ENCODE measurements around the gene PQBP1. TPM values are rescaled to one million over a fixed set of nuclear protein-coding genes. Genes with fewer than 3 reads are reported as not detected.

PQBP1 gene
- total RNA-seq, 1 donor from 2014 or later = 120 TPM

DNA sequence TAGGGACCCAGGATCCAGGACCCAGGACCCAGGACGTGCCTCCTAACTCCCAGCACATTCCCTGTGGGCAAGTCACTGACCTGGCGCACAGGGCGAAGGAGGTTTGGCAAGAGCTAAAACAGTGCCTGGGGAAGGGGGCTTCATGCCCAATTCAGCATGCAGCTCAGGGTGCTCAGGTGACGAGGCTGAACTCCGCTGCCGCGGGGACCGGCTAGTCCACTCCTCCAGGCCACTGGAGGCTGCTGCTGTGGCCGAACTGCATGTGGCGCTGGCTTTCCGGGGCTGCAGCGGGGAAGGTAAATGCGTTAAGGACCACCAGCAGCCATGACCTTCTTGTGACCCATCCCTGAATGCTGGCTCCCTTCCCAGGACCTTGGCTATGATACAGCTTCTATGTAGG is 26.0 kb downstream of the PQBP1 start:
- TF ChIP-seq, protein P1, sequence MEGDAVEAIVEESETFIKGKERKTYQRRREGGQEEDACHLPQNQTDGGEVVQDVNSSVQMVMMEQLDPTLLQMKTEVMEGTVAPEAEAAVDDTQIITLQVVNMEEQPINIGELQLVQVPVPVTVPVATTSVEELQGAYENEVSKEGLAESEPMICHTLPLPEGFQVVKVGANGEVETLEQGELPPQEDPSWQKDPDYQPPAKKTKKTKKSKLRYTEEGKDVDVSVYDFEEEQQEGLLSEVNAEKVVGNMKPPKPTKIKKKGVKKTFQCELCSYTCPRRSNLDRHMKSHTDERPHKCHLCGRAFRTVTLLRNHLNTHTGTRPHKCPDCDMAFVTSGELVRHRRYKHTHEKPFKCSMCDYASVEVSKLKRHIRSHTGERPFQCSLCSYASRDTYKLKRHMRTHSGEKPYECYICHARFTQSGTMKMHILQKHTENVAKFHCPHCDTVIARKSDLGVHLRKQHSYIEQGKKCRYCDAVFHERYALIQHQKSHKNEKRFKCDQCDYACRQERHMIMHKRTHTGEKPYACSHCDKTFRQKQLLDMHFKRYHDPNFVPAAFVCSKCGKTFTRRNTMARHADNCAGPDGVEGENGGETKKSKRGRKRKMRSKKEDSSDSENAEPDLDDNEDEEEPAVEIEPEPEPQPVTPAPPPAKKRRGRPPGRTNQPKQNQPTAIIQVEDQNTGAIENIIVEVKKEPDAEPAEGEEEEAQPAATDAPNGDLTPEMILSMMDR (IDR thresholded peaks at IDR 0.05; ENCODE audit: partially characterized antibody, unreplicated experiment) = no peak
- peaks cover 4% of the 10 kb centered on the region for H3K36me3 Mint-ChIP-seq (ENCODE audit: unreplicated experiment)
- H3K9me3 Mint-ChIP-seq (ENCODE audit: unreplicated experiment) = peaks cover 12% of the 10 kb centered on the region
- DNase-seq = no peak
- no peak overlapping the region for H3K27ac Mint-ChIP-seq (ENCODE audit: unreplicated experiment)
- peaks cover 3% of the 10 kb centered on the region for H3K27me3 Mint-ChIP-seq (ENCODE audit: unreplicated experiment)
- H3K4me1 Mint-ChIP-seq (ENCODE audit: low read depth, unreplicated experiment) = peaks cover 26% of the 10 kb centered on the region
- H3K4me3 Mint-ChIP-seq (ENCODE audit: unreplicated experiment) = no peak overlapping the region

DNA sequence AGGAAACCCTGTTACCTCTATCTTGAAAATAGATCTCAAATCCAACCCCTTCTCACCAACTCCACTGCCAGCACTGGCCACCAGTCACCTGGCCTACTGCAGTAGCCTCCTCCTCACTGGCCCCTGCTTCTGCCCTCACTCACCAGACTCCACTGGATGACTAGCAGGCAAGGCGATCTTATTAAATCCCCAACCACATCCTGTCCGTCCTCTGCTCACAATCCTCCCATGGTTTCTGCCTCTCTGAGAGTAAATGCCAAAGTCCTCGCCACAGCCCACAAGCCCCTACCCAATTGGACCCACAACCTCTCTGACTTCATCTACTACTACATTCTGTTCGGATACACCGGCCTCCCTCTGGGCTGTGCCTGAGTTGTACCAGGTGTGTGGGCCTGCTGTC is 26.5 kb downstream of the PQBP1 start:
- no peak for DNase-seq
- Mint-ChIP-seq H3K36me3 (ENCODE audit: unreplicated experiment) (peaks cover 4% of the 10 kb centered on the region), H3K9me3 (ENCODE audit: unreplicated experiment) (peaks cover 12% of the 10 kb centered on the region), H3K27ac (ENCODE audit: unreplicated experiment) (no peak overlapping the region), H3K4me1 (ENCODE audit: low read depth, unreplicated experiment) (peaks cover 26% of the 10 kb centered on the region), H3K27me3 (ENCODE audit: unreplicated experiment) (peaks cover 2% of the 10 kb centered on the region), H3K4me3 (ENCODE audit: unreplicated experiment) (no peak overlapping the region)
- TF ChIP-seq, protein P1 (IDR thresholded peaks at IDR 0.05; ENCODE audit: partially characterized antibody, unreplicated experiment) = no peak

DNA sequence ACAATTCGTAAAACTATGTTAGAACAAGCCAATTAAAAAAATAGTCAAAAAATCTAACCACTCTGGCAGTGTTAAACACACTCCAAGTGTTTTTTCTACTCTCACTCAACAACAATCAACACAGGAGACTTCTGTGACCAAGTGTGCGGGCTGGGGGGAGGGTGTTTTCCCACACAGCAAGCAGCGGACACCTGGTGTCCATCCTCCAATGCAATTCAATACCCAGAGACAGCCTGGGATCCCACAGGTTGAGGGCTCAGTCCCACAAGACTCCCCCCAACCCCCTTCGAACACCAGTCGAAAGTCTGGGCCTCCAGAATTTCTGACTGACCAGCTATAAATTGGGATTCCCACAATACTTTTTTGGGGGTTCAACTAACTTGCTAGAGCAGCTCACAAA is 29.4 kb downstream of the PQBP1 start:
- Mint-ChIP-seq H3K4me1 (ENCODE audit: low read depth, unreplicated experiment) (peaks cover 12% of the 10 kb centered on the region), H3K36me3 (ENCODE audit: unreplicated experiment) (peaks cover 4% of the 10 kb centered on the region), H3K9me3 (ENCODE audit: unreplicated experiment) (peaks cover 8% of the 10 kb centered on the region), H3K4me3 (ENCODE audit: unreplicated experiment) (peak overlapping the region; percentile 76), H3K27me3 (ENCODE audit: unreplicated experiment) (peaks cover 3% of the 10 kb centered on the region), H3K27ac (ENCODE audit: unreplicated experiment) (peak overlapping the region; percentile 81)
- TF ChIP-seq, protein P1 (IDR thresholded peaks at IDR 0.05; ENCODE audit: partially characterized antibody, unreplicated experiment) = no peak
- DNase-seq = peak; percentile 34

DNA sequence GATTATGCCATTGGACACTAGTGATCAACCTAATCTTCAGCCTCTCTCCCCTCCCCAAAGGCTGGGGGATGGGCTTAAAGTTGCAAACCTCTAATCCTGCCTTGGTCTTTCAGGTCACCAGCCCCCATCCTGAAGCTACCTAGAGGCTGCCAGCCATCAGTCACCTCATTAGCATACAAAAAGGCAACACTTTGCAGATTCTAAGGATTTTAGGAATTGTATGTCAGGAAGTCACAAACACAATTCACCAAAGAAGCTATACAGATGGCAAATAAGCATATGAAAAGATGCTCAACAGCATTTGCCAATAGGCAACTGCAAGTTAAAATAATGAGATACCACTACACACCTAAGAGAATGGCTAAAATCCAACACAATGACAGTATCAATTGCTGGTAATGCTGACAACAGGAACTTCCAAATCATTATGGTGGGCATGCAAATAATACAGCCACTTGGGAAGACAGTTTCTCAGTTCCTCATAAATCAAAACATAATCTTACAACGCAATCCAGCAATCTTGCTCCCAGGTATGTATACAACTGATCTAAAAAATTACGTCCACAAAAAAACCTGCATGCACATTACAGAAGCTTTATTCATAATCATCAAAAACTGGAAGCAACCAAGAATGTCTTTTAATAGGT is 30.1 kb downstream of the PQBP1 start:
- H3K4me3 Mint-ChIP-seq (ENCODE audit: unreplicated experiment) = peak overlapping the region; percentile 76

DNA sequence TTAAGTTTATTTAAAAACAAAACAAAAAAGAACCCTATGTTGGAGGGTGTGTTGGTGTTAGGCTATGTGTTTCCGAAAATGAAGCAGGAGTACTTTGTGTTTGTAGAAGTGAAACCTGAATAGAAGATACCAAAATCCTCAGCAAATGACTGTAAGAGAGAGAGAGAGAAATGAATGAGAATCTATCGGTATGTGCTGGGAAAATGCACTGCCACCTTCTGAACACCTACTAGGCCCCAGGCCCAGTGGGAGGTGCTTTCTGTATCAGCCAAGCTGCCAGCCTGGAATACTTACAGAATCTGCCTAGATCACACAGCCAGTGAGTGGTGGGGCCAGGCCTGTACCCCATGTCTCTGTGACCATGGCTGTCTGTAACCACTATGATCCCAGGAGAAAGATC is 36.0 kb downstream of the PQBP1 start:
- H3K36me3 Mint-ChIP-seq (ENCODE audit: unreplicated experiment) = no peaks in the 10 kb centered on the region

More for the DNA sequence above, 30.1 kb downstream of the PQBP1 start:
- Mint-ChIP-seq H3K27ac (ENCODE audit: unreplicated experiment) (peak overlapping the region; percentile 81), H3K4me1 (ENCODE audit: low read depth, unreplicated experiment) (peaks cover 12% of the 10 kb centered on the region), H3K36me3 (ENCODE audit: unreplicated experiment) (peaks cover 4% of the 10 kb centered on the region), H3K27me3 (ENCODE audit: unreplicated experiment) (peaks cover 3% of the 10 kb centered on the region), H3K9me3 (ENCODE audit: unreplicated experiment) (peaks cover 8% of the 10 kb centered on the region)
- DNase-seq = peak; percentile 39
- TF ChIP-seq, protein P1 (IDR thresholded peaks at IDR 0.05; ENCODE audit: partially characterized antibody, unreplicated experiment) = no peak

More for the DNA sequence above, 36.0 kb downstream of the PQBP1 start:
- TF ChIP-seq, protein P1 (IDR thresholded peaks at IDR 0.05; ENCODE audit: partially characterized antibody, unreplicated experiment) = no peak
- Mint-ChIP-seq H3K27me3 (ENCODE audit: unreplicated experiment) (peaks cover 3% of the 10 kb centered on the region), H3K4me1 (ENCODE audit: low read depth, unreplicated experiment) (peaks cover 2% of the 10 kb centered on the region), H3K27ac (ENCODE audit: unreplicated experiment) (no peak overlapping the region), H3K9me3 (ENCODE audit: unreplicated experiment) (no peaks in the 10 kb centered on the region), H3K4me3 (ENCODE audit: unreplicated experiment) (no peak overlapping the region)
- DNase-seq = no peak

Measured in glutamatergic neuron (in vitro differentiated cells).